HEK293 (cell line): ENCODE data around the gene COPZ1.

Experiments
- BCL11B ChIP-seq: fragments of 450-650 bp; formaldehyde crosslinking; IDR thresholded peaks from 2 replicates; pipeline ENCODE4 v1.5.1; 2016; ENCODE audit warnings: low read depth, missing biosample characterization, missing genetic modification characterization
- GLI4 ChIP-seq: fragments of 450-650 bp; formaldehyde crosslinking; IDR thresholded peaks from 2 replicates; pipeline ENCODE4 v1.5.1; 2016; ENCODE audit warnings: missing biosample characterization, missing genetic modification characterization
- KLF1 ChIP-seq: fragments of 450-650 bp; formaldehyde crosslinking; IDR thresholded peaks from 2 replicates; pipeline ENCODE4 v1.5.1; 2016; ENCODE audit warnings: missing biosample characterization, missing genetic modification characterization
- KLF16 ChIP-seq: fragments of 450-650 bp; formaldehyde crosslinking; IDR thresholded peaks from 2 replicates; pipeline ENCODE4 v1.5.1; 2017; ENCODE audit warnings: missing biosample characterization, missing genetic modification characterization
- MYNN ChIP-seq: fragments of 450-650 bp; formaldehyde crosslinking; IDR thresholded peaks from 2 replicates; pipeline ENCODE4 v1.5.1; 2016; ENCODE audit warnings: missing biosample characterization, missing genetic modification characterization, borderline replicate concordance
- MZF1 ChIP-seq: fragments of 450-650 bp; formaldehyde crosslinking; IDR thresholded peaks from 2 replicates; pipeline ENCODE4 v1.5.1; 2017; ENCODE audit warnings: missing biosample characterization, missing genetic modification characterization, borderline replicate concordance
- SALL2 ChIP-seq: fragments of 450-650 bp; formaldehyde crosslinking; IDR thresholded peaks from 2 replicates; pipeline ENCODE4 v1.5.0; 2017; ENCODE audit warnings: missing biosample characterization, mild to moderate bottlenecking, missing genetic modification characterization, borderline replicate concordance
- SCRT2 ChIP-seq: fragments of 450-650 bp; formaldehyde crosslinking; IDR thresholded peaks from 2 replicates; pipeline ENCODE4 v1.5.1; 2016; ENCODE audit warnings: missing biosample characterization, missing genetic modification characterization
- SP2 ChIP-seq: fragments of 450-650 bp; formaldehyde crosslinking; IDR thresholded peaks from 2 replicates; pipeline ENCODE4 v1.5.1; 2016; ENCODE audit warnings: missing biosample characterization, missing genetic modification characterization
- SP7 ChIP-seq: fragments of 450-650 bp; formaldehyde crosslinking; IDR thresholded peaks from 2 replicates; pipeline ENCODE4 v1.5.1; 2016; ENCODE audit warnings: missing biosample characterization, missing genetic modification characterization
- WT1 ChIP-seq: fragments of 450-650 bp; formaldehyde crosslinking; IDR thresholded peaks from 2 replicates; pipeline ENCODE4 v1.5.1; 2016; ENCODE audit warnings: missing biosample characterization, missing genetic modification characterization
- ZBTB8A ChIP-seq: fragments of 450-650 bp; formaldehyde crosslinking; IDR thresholded peaks from 2 replicates; pipeline ENCODE4 v1.5.1; 2016; ENCODE audit warnings: missing biosample characterization, missing genetic modification characterization
- ZFHX2 ChIP-seq: fragments of 450-650 bp; formaldehyde crosslinking; conservative IDR thresholded peaks from 2 replicates; pipeline ENCODE4 v1.5.1; 2016; ENCODE audit warnings: missing biosample characterization, missing genetic modification characterization
- ZIC2 ChIP-seq: fragments of 450-650 bp; formaldehyde crosslinking; IDR thresholded peaks from 2 replicates; pipeline ENCODE4 v1.5.1; 2016; ENCODE audit warnings: missing biosample characterization, missing genetic modification characterization
- ZNF10 ChIP-seq: fragments of 450-650 bp; formaldehyde crosslinking; IDR thresholded peaks from 2 replicates; pipeline ENCODE4 v1.5.1; 2017; ENCODE audit warnings: missing biosample characterization, missing genetic modification characterization
- ZNF112 ChIP-seq: fragments of 450-650 bp; formaldehyde crosslinking; IDR thresholded peaks from 2 replicates; pipeline ENCODE4 v1.5.0; 2017; ENCODE audit warnings: missing biosample characterization, missing genetic modification characterization
- ZNF121 ChIP-seq: fragments of 450-650 bp; formaldehyde crosslinking; IDR thresholded peaks from 2 replicates; pipeline ENCODE4 v1.5.1; 2016; ENCODE audit warnings: missing biosample characterization, missing genetic modification characterization
- ZNF140 ChIP-seq: fragments of 450-650 bp; formaldehyde crosslinking; IDR thresholded peaks from 2 replicates; pipeline ENCODE4 v1.5.1; 2016; ENCODE audit warnings: missing biosample characterization, missing genetic modification characterization
- ZNF175 ChIP-seq: fragments of 450-650 bp; formaldehyde crosslinking; IDR thresholded peaks from 2 replicates; pipeline ENCODE4 v1.5.1; 2016; ENCODE audit warnings: missing biosample characterization, missing genetic modification characterization
- ZNF184 ChIP-seq: fragments of 450-650 bp; IDR thresholded peaks from 2 replicates; pipeline ENCODE4 v1.5.1; 2018; ENCODE audit warnings: missing biosample characterization, mild to moderate bottlenecking, missing genetic modification characterization
- ZNF202 ChIP-seq: fragments of 450-650 bp; formaldehyde crosslinking; IDR thresholded peaks from 2 replicates; pipeline ENCODE4 v1.5.1; 2016; ENCODE audit warnings: missing biosample characterization, missing genetic modification characterization, borderline replicate concordance
- ZNF292 ChIP-seq: fragments of 450-650 bp; formaldehyde crosslinking; IDR thresholded peaks from 2 replicates; pipeline ENCODE4 v1.5.1; 2016; ENCODE audit warnings: low read depth, missing biosample characterization, missing genetic modification characterization, borderline replicate concordance
- ZNF350 ChIP-seq: fragments of 450-650 bp; formaldehyde crosslinking; IDR thresholded peaks from 2 replicates; pipeline ENCODE4 v1.5.0; 2017; ENCODE audit warnings: missing biosample characterization, mild to moderate bottlenecking, missing genetic modification characterization
- ZNF521 ChIP-seq: fragments of 450-650 bp; formaldehyde crosslinking; IDR thresholded peaks from 2 replicates; pipeline ENCODE4 v1.5.1; 2017; ENCODE audit warnings: missing biosample characterization, mild to moderate bottlenecking, missing genetic modification characterization
- ZNF624 ChIP-seq: fragments of 450-650 bp; formaldehyde crosslinking; IDR thresholded peaks from 2 replicates; pipeline ENCODE4 v1.5.1; 2017; ENCODE audit warnings: missing biosample characterization, missing genetic modification characterization
- ZNF626 ChIP-seq: fragments of 450-650 bp; sonication (Bioruptor Pico); formaldehyde crosslinking; IDR thresholded peaks from 2 replicates; pipeline ENCODE4 v1.5.1; 2018; ENCODE audit warnings: missing biosample characterization, missing genetic modification characterization, inconsistent platforms
- ZXDB ChIP-seq: fragments of 450-650 bp; formaldehyde crosslinking; IDR thresholded peaks from 2 replicates; pipeline ENCODE4 v1.5.1; 2016; ENCODE audit warnings: missing biosample characterization, missing genetic modification characterization
- TF ChIP-seq, protein P1 (sequence below): fragments of 450-650 bp; formaldehyde crosslinking; IDR thresholded peaks from 2 replicates; pipeline ENCODE4 v1.5.1; 2016; ENCODE audit warnings: missing biosample characterization, missing genetic modification characterization
- TF ChIP-seq, protein P2 (sequence below): fragments of 450-650 bp; formaldehyde crosslinking; IDR thresholded peaks from 2 replicates; pipeline ENCODE4 v1.5.1; 2017; ENCODE audit warnings: missing biosample characterization, missing genetic modification characterization
- TF ChIP-seq, protein P3 (sequence below): fragments of 450-650 bp; formaldehyde crosslinking; IDR thresholded peaks from 2 replicates; pipeline ENCODE4 v1.5.1; 2016; ENCODE audit warnings: missing biosample characterization, missing genetic modification characterization
- TF ChIP-seq, protein P4 (sequence below): fragments of 450-650 bp; formaldehyde crosslinking; IDR thresholded peaks from 2 replicates; pipeline ENCODE4 v1.5.1; 2016; ENCODE audit warnings: missing biosample characterization, missing genetic modification characterization
- TF ChIP-seq, protein P5 (sequence below): fragments of 450-650 bp; formaldehyde crosslinking; IDR thresholded peaks from 2 replicates; pipeline ENCODE4 v1.5.1; 2016; ENCODE audit warnings: missing biosample characterization, missing genetic modification characterization
- TF ChIP-seq, protein P6 (sequence below): fragments of 450-650 bp; formaldehyde crosslinking; IDR thresholded peaks from 2 replicates; pipeline ENCODE4 v1.5.1; 2016; ENCODE audit warnings: missing biosample characterization, missing genetic modification characterization

The COPZ1 gene

DNA sequence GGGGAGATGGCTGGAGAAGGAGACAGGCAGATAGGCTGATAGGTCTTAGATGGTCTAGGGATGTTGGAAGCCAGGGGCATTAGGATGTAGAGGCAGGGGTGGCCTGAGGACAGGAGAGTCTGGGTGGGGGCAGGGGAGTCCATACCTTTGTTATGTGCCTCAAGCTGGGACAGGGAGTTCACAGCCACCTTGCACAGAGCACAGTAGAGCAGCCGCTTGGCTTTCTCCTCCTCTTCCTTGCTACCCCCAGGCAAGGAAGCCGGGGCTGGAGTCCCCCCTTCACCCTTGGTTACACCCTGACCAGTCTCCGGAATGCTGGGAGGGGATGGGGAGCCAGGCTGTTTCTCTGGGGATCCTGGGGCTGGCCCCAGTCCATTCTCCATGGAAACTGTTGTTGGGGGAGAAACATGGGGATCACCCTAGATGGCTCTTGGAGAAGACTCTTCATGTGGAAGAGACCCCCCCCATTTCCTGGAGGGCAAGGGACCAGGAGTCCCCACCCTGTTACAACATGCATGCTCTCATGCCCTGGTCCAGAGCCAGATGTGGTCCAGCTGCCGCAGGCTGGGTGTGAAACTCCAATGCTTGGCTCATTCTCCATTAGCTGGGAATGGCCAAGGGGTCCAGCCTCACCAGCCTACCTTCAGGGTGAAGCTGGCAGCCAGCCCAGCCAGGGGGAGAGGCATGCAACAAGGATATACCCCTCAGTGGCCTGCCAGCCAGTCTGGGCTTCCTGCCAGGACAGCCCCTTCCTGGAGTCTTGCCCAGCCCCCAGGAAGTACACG, 46.6 kb downstream of the COPZ1 start (continued):
- TF ChIP-seq SALL2 (tag by site-specific recombination): no peak
- TF ChIP-seq ZNF626 (tag by site-specific recombination): no peak
- TF ChIP-seq ZFHX2 (tag by site-specific recombination): no peak
- TF ChIP-seq KLF1 (tag by site-specific recombination): no peak
- TF ChIP-seq ZXDB (tag by site-specific recombination): no peak
- no peak for TF ChIP-seq KLF16 (tag by site-specific recombination)
- TF ChIP-seq ZNF184: no peak
- no peak for TF ChIP-seq ZNF202 (tag by site-specific recombination)
- TF ChIP-seq ZNF521: no peak
- no peak for TF ChIP-seq GLI4 (tag by site-specific recombination)
- peak; percentile 43 for TF ChIP-seq SP2 (tag by site-specific recombination)
- no peak for TF ChIP-seq ZNF10
- TF ChIP-seq ZNF140: no peak
- TF ChIP-seq SP7 (tag by site-specific recombination): 0 out of 2 replicates have a peak, but pooled peaks have one; percentile 29
- TF ChIP-seq, protein P1, sequence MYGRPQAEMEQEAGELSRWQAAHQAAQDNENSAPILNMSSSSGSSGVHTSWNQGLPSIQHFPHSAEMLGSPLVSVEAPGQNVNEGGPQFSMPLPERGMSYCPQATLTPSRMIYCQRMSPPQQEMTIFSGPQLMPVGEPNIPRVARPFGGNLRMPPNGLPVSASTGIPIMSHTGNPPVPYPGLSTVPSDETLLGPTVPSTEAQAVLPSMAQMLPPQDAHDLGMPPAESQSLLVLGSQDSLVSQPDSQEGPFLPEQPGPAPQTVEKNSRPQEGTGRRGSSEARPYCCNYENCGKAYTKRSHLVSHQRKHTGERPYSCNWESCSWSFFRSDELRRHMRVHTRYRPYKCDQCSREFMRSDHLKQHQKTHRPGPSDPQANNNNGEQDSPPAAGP (tag by site-specific recombination): 0 out of 2 replicates have a peak, but pooled peaks have one; percentile 26
- TF ChIP-seq ZNF624 (tag by site-specific recombination): no peak
- TF ChIP-seq, protein P2, sequence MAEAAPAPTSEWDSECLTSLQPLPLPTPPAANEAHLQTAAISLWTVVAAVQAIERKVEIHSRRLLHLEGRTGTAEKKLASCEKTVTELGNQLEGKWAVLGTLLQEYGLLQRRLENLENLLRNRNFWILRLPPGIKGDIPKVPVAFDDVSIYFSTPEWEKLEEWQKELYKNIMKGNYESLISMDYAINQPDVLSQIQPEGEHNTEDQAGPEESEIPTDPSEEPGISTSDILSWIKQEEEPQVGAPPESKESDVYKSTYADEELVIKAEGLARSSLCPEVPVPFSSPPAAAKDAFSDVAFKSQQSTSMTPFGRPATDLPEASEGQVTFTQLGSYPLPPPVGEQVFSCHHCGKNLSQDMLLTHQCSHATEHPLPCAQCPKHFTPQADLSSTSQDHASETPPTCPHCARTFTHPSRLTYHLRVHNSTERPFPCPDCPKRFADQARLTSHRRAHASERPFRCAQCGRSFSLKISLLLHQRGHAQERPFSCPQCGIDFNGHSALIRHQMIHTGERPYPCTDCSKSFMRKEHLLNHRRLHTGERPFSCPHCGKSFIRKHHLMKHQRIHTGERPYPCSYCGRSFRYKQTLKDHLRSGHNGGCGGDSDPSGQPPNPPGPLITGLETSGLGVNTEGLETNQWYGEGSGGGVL (tag by site-specific recombination): no peak
- TF ChIP-seq, protein P3, sequence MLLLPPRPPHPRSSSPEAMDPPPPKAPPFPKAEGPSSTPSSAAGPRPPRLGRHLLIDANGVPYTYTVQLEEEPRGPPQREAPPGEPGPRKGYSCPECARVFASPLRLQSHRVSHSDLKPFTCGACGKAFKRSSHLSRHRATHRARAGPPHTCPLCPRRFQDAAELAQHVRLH (tag by site-specific recombination): no peak
- no peak for TF ChIP-seq ZNF112 (tag by site-specific recombination)
- TF ChIP-seq MYNN: no peak
- TF ChIP-seq ZNF175: no peak
- no peak for TF ChIP-seq WT1
- TF ChIP-seq, protein P4, sequence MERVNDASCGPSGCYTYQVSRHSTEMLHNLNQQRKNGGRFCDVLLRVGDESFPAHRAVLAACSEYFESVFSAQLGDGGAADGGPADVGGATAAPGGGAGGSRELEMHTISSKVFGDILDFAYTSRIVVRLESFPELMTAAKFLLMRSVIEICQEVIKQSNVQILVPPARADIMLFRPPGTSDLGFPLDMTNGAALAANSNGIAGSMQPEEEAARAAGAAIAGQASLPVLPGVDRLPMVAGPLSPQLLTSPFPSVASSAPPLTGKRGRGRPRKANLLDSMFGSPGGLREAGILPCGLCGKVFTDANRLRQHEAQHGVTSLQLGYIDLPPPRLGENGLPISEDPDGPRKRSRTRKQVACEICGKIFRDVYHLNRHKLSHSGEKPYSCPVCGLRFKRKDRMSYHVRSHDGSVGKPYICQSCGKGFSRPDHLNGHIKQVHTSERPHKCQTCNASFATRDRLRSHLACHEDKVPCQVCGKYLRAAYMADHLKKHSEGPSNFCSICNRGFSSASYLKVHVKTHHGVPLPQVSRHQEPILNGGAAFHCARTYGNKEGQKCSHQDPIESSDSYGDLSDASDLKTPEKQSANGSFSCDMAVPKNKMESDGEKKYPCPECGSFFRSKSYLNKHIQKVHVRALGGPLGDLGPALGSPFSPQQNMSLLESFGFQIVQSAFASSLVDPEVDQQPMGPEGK (tag by site-specific recombination): peak; percentile 90
- TF ChIP-seq, protein P5, sequence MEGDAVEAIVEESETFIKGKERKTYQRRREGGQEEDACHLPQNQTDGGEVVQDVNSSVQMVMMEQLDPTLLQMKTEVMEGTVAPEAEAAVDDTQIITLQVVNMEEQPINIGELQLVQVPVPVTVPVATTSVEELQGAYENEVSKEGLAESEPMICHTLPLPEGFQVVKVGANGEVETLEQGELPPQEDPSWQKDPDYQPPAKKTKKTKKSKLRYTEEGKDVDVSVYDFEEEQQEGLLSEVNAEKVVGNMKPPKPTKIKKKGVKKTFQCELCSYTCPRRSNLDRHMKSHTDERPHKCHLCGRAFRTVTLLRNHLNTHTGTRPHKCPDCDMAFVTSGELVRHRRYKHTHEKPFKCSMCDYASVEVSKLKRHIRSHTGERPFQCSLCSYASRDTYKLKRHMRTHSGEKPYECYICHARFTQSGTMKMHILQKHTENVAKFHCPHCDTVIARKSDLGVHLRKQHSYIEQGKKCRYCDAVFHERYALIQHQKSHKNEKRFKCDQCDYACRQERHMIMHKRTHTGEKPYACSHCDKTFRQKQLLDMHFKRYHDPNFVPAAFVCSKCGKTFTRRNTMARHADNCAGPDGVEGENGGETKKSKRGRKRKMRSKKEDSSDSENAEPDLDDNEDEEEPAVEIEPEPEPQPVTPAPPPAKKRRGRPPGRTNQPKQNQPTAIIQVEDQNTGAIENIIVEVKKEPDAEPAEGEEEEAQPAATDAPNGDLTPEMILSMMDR (tag by site-specific recombination): no peak
- TF ChIP-seq ZNF292: no peak
- peak; percentile 43; the same call in 1 of the 2 replicates for TF ChIP-seq SCRT2 (tag by site-specific recombination)
- TF ChIP-seq ZNF350 (tag by site-specific recombination): no peak
- peak; percentile 70 for TF ChIP-seq ZBTB8A (tag by site-specific recombination)
- TF ChIP-seq MZF1 (tag by site-specific recombination): no peak
- peak; percentile 53; the same call in 1 of the 2 replicates for TF ChIP-seq ZIC2
- no peak for TF ChIP-seq ZNF121 (tag by site-specific recombination)
- no peak for TF ChIP-seq BCL11B (tag by site-specific recombination)
- TF ChIP-seq, protein P6, sequence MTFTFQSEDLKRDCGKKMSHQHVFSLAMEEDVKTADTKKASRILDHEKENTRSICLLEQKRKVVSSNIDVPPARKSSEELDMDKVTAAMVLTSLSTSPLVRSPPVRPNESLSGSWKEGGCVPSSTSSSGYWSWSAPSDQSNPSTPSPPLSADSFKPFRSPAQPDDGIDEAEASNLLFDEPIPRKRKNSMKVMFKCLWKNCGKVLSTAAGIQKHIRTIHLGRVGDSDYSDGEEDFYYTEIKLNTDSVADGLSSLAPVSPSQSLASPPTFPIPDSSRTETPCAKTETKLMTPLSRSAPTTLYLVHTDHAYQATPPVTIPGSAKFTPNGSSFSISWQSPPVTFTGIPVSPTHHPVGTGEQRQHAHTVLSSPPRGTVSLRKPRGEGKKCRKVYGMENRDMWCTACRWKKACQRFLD (tag by site-specific recombination): no peak
